GM21447 (cell line): ENCODE data around the gene EFNA5.
"Not testable (repeated sequence)": the region's sequence is repeated elsewhere in the genome, so short reads cannot be mapped to it uniquely, and the experiment has no call there.

Experiments
- ATAC-seq: cut with Tn5 transposase; IDR thresholded peaks from one replicate; pipeline ENCODE4 v1.9.1; 2021; ENCODE audit not compliant: unreplicated experiment

EFNA5 gene

DNA sequence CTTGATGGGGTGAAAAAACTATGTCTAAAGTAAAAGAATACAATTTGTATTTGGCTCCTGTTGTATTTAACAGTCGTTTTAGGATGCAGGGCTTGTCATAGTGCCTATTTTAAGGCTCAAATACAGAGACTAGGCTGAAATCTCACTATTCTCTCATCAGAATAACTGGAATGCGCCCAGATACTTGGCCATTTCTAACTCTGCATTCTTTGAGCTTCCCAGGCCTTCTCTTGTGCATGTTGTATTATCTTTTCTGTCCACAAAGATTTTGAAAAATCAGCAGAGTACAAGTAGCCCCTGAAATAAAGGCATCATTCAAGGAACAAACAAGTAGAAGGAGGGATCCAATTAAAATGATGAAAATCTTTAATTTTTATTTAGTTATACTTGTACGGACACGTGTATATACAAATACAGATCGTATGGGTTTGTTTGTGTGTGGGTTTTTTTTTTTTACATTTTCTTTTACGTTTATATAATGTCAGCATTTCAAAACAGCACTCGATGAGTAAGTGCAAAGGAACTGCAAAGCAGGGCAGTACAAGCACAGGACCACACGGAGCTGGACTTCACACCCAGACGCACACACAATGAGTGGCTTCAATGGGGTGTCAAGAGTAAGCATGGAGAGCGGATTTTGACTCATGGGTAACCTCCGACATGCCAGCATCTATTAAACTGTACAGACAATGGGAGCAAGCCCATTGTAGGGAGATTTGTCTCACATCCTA is 294.0 kb downstream of the EFNA5 start:
- ATAC-seq = no peak

DNA sequence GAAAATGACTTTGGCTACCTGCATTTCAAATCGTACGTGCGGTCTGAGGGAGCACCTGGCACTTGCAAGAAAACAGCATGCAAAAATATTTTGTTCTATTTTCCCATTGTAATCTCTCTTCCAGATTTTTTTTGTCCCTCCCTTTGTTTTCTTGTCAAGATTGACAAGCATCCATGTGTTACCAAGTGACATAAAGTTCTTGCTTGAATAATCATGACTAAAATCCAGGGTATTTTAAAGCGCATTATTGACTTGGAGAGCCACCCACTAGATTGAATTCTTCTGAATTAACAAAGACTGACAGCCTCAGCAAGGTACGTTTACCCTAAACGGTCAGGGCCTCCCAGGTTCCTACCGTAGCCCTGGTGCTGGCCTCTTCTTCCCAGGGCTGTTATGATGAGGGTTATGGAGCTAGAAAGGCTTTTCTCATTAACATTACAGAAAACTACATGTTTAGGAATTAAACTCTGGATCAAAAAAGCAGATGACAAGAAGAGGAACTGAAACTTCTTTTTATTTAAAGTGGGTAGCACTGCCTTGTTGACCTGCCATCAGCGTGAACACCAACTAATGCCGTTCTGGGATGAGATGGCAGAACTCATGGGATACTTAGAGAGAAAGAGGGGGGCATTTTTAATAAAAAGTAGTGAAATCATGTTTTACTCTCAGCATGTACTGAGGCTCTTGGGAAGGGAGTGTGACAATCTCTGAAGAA is 297.0 kb downstream of the EFNA5 start:
- ATAC-seq = peak; percentile 76

DNA sequence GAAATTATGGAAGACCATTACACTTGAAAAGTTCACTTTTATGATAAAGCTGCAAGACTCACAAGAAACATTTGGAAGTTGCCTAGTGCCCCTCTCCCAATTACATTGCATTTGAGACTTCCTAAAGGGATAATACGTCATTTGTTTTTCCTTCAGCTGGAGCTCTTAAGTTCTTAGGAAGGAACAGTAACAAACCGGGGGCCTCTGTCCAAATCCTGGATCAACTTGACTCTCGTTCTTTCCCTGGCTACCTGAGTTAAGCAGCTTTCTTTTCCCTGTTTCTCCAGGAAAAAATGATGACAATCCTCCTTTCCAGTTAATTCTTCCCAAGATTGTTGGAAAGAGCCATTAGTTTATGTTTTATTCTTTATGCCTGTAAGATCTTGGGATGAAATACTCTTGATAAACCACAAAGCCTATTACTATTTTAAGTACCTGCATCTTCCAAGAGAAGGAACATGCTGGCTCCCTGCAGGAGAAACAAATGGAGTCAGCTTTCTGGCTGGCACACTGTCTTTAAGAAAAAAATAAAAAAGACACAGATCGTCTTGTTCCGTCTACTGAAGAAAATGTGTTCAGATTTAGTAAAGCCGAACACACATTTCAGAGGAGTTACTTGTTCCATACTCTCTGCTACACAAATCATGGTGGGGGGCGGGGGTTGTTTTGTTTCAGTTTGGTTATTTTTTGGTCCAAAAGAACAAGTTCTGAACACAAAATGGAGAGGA is 297.9 kb downstream of the EFNA5 start:
- ATAC-seq = no peak

DNA sequence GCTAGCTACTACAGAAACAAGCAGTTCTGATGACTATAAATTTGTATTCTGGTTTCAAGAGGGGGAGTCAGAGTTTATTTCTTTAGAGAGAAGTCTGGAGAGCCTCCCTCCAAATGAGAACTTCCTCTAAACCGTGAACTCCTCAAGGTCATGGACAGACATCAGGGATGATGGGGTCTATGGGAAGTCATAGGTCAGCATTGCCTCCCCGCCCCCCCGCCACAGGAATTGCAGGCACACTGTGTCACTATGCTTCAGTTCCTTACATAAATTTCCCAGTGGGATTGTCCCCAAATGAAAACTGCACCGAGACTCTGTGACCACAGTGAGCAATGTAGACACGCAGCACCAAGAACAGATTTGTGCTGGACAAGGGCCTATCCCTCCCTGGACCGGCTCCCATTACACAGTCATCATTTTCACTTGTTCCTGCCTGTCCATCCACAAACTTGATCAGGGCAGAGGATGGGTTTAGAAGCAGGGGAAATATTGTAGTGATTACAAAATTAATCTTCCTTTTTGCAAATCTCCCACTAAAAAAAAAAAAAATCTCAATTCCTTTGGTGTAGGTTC is 300.3 kb downstream of the EFNA5 start:
- no peak for ATAC-seq

DNA sequence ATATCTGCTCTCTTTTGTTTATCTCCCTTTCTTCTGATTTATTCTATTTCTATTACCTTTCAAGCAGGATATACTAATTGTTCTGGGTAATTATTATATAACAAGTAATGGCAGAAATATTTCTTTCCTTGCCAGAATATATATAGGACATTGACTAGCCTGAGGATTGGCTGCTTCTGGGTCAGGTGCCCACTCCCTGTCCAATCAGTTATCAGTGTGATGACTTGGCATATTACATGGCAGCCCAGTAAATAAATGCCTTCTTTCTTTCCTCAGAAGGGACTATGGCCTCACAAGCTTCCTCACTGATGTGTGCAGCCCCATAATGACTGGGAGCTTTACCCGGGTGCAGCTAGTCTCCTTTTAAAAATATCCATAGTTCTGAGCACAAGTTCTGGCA is 301.1 kb downstream of the EFNA5 start:
- ATAC-seq = no peak

DNA sequence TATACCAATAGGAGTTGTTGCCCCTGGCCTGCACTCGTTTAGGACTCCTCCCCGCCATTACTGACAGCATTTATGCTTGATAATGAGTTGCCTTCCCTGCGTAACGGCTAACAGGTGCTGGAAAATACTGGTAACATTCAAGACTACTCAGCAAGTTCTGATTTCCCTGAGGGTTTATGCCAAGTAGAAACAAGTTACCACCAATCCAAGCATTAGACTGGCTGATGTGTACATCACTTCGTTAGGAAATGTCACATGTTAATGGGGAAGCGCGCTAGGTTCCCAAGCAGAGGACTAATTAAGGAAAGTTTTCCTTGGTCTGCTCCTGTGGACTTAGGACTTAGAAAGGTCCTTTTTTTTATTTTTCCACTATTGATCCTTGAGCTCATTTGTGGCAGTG is 302.1 kb downstream of the EFNA5 start:
- no peak for ATAC-seq

DNA sequence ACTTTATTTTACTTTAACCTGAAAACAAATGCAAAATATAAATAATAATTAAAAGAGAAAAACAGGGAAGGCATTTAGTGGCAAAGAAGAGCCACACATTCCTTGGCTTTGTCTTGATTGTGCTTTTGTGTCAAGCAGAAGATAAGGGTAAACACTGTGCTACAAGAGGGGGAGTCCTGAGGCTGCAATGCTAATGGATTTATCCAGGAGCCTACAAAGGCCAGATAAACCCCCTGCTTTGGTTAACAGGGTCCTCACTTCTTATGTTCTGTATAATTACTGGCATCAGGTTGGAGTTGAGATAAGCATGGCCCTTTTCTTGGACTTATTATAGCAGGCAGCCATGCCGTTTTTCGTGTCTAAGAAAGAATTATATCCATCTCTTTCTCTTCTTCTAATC is 302.8 kb downstream of the EFNA5 start:
- ATAC-seq = no peak

DNA sequence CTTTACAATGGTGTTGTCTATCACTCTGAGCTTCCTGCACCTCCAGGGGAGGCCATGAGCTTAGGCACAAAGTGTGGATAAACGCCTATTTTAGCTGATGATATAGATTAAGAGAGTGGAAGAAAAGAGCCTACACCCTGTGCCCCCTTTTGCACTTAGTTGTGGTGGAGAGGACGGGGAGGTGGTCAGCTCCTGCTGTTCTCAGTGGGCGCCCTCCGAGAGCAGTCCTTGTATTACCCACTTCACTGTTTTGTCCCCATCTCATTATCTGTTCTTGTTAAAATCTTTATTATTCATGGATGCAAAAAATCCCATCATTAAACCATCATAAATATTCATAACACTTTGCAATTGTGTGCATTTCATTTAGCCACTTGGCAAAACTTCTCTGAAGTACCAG is 303.3 kb downstream of the EFNA5 start:
- ATAC-seq = no peak

DNA sequence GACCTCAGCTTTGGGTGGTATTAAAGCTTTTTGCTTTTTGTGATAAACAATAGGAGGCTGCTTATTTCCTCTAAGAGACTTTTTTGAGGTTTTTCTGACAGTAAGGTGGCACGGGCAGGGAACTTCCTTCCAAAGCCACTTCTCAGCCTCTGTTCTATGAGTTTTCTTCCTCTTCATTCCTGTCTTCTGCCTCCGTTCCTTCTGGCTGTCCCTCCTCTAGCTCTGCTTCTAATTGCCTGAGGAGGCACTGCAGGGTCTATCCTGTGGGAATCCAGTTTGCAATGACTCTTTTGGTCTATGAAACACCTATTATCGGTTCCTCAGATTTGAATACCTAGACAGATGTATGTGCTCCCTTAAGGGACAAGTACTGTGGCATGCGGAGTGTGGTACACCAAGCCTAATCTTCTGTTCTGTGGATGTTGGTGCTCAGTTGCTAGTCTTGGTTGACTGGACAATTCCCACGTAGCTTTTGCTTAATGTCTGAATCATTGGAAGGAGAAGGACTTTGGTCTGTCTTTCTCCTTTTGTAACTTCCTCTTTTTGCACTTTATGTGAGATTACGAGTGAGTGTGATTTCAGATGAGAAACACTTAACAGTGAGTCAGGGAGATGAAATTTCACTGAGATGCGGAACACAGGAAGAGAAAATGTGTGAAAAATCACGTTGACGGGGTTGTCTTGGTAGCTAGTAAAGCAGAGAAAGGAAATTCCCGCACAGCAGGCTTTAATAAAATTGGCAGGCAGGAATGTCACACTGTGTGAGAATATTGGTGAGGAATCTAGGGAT is 305.2 kb downstream of the EFNA5 start:
- ATAC-seq = peak; percentile 57

DNA sequence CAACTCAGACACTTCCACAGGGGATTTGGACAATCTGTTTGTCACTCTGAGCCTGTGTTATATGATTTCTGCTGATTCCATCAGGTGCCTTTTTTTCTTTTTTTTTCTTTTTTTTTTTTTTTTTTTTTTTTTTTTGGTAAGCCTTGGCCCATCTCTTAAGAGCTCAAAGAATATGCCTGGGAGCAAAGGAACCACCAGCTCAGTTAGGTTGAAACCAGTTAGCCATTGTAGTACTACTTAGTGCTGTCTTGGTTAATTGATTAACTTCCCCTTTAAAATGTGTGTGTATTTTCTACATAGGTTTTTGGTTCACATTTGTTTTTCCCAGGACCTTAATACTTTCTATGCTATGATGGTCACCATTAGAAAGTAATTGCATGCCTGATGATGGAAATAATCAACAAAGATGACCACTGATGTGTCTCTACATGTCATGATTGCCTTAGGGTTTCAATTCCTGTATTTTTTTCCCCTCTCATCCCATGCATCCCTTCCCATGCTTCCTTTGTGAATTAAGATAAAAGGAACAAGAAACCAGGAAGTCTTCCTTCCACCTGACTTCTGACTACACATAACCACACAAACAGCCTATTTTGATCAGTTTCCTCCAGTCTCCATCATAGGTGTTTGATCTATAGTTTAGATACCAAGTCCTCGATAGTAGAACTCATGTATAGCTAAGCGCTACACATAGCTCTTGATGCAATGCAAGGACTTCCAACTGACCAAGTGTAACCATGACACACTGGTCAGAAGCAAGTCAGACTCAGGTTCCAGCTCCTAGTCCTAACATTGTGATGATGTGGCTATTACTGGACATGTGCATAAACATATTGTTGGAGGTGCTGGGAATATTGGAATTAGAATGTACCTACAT is 306.1 kb downstream of the EFNA5 start:
- peak; percentile 42 for ATAC-seq

DNA sequence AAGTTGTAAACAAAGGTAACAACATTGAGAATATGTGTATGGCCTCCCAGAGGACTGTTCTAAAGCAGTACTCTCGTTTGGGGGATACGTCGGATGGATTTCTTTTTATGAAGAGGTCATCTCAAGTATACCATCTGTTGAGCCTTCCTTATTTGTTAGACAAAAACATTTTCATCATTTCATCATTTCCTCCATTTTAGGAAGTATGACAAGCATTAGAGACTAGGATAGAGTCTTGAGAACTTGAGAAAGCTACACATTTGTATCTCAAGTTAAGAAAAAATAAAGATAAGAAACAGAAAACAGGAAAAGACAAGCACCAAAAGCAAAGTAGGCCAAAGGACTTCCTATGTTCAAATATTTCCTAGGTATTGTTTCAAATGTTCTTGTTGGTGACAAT is 307.0 kb downstream of the EFNA5 start:
- no peak for ATAC-seq

DNA sequence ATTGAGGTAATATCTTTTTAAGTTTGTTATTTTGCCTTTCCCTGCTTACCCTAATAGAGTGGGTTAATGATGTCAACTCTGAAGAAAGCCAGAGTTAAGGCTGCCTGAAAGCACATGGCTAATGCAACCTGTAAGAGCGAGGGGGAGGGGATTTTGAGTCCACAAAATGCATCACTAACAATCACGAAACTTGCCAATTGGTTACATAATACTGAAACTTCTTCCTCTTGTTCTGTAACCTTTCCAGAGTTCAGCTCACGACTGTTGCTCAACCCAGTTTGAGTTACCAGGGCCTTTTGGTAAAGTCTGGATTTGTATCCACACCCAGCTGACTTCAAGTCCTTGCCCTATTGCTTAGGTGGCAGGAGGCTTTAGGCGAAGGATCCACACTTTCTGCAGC is 308.8 kb downstream of the EFNA5 start:
- no peak for ATAC-seq

DNA sequence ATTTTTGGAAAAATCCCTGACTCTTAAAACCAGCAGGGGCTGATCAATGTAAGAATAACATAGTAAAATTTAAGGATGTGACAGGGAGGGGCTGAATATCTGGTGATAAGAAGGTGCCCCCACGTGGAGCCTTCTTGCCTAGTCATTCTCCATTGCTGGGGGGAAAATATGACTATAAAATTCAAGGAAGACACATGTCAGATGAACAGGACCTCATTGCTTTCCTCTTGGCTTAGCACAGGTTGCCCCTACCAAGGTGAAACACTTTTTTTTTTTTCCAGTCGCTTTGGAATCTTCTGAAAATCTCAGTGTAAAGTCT is 310.9 kb downstream of the EFNA5 start:
- ATAC-seq = no peak

DNA sequence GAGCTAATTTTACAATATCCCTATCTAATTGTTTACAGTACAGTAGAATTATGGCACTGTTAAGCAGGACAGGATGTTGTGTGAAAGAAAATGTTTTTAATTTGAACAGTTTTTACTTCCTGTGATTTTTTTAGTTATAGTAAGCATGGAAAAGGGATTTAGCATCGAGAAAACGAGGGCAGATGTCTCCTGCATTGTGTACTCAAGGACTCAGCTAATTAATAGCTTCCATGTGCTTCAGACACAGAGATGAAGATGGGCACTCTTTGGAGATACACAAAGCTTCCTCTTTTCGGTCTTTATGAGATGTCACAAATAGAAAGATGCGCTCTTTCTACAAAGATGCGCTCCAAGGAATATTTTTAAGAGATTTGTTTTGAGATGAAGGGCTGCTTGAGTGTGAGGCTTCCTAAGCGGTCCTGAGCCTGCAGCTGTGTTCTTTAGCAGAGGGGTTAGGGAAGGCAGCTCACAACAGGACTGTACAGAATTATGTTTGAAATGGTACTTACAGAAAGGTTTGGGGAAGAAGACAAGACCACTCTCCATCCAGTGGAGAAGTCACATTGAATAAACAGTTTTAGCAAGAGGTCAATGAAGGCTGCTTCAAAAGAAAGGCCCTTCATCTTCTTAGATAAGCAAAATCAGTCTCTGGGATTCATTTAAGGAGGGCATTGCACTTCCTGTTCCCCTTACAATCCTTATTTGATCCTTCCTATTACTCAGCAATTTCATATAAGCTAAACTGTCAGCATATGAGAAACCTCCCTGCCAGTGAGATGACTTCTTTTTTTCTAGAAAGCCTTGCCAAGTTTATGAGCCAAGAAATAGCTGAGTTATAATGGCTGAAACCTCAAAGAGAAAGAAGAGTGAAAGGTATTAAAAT is 311.5 kb downstream of the EFNA5 start:
- no peak for ATAC-seq

DNA sequence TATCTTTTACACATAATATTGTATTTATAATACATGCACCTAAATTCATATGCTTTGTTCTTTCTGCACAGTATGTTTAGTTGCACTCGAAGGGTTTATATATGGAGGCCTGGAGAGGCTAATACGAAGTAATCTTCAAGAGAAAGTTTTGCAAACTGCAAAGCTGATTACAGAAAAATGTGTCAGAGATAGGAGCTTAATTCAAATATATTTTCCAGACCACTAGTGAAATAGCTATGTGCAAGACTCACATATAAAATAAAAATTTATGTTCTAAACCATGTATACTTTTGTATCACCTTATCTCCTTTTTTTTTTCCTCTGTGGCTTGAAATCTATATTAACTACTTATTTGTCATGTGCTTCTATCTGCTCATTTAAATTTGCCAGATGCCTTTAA is 313.8 kb downstream of the EFNA5 start:
- no peak for ATAC-seq

DNA sequence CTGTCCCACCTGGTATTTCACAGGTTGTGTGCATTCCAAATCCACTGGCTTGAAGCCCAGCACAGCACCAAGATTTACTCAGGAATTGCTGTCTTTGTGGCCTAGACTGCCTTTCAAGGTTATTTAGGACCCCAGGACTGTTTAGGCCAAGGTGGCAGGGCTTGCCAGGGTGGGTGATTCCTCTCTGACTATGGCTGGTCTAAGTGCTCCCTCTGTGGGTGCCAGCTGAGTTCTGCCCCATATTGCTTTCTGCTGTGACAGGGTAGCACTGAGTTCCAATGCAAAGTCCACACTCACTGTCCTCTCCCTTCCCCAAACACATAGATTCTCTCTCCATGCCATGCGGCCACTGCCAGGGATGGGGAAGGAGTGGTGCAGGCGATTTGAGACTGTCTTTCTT is 318.2 kb downstream of the EFNA5 start:
- no peak for ATAC-seq

DNA sequence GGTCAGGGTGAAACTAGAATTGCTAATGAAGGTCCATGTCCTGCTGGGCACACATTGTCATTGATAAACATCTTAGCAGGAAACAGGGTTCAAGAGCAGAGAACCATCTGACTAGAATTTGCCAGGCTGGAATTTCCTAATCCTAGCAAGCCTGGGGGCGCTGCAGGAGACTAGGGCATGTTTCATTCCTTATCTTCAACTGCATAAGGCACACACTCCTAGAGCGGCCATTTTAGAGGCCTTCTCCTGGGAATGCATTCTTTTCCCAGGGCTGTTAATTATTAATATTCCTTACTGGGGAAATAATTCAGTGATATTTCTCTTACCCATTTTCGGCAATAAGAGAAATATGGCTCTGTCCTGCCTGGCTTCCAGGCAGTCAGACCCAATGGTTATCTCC is 324.2 kb downstream of the EFNA5 start:
- not testable (repeated sequence) for ATAC-seq

DNA sequence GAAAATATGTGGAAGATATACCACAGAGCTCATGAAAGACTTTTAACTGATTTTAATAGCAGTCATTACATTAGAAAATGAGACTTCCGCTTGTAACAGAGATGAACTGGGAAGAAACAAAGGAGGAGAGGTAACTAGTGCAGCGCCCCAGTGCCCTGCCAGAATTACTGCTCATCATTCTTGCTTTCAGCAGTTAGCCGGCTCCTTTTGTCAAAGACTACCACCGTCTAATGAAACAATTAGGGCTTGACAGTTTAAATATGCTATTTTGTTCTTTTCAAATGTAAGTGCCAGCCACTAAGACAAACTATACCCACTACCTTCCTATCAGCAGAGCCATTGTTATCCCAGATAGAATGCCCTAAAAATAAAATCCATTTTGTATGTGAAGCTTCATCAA is 328.4 kb downstream of the EFNA5 start:
- no peak for ATAC-seq

DNA sequence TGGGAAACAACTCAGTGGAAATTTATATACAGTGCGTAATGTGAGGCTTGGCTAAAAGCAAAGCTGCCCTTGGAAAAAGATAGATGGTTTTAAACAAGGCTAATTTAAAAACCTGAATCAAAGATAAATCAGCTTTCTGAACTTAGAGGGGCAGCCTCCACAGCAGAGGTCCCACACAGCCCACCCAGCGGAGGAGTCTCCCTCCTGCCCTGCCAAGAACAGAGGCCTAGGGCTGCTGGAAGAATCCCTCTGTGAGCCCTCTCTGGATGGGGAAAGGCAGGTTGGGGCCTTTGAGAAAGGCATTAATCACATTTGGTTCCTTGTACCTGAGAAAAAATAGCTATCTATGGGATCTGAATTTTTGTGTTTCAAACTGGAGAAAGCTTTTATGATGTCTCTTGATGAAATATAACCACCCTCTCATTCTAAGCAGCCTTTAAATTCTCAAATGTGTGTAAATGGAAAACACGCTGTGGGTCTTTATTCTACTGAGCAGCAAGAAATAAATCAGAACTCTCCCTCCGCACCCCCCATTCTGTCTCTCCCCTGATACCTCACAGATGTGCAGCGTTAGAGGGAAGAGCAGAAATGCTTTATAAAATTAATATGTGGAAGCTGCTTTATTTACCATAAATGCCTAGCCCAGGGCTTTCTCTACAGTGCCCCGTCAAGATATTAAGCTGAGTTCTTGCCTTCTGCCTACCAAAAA is 329.2 kb downstream of the EFNA5 start:
- no peak for ATAC-seq
